Liver (tissue), 3 donors: ENCODE data around the gene STAT2.

Experiments
- ATF3 ChIP-seq: IDR thresholded peaks from 2 replicates; pipeline ENCODE4 v1.6.1; 2016; ENCODE audit warnings: antibody characterized with exemption
- CTCF ChIP-seq: fragments of 150-350 bp; IDR thresholded peaks from 2 replicates; pipeline ENCODE4 v1.5.1; 2017; ENCODE audit warnings: improper control_type of control experiment, low read depth, low read length; ENCODE audit not compliant: missing input control
- FOXA1 ChIP-seq: IDR thresholded peaks from 2 replicates; pipeline ENCODE4 v1.6.1; 2016; ENCODE audit warnings: antibody characterized with exemption
- GABPA ChIP-seq, 2 donors: IDR thresholded peaks in 1 of 2; conservative IDR thresholded peaks in 1 of 2; 2 replicates each; pipeline ENCODE4 v1.6.1; 2016; ENCODE audit warnings: antibody characterized with exemption in 2 of 2, mild to moderate bottlenecking in 1 of 2, moderate library complexity in 1 of 2
- JUND ChIP-seq, 2 donors: IDR thresholded peaks; 2 replicates each; pipeline ENCODE4 v1.6.1; 2016; ENCODE audit warnings: antibody characterized with exemption in 2 of 2
- MAX ChIP-seq: IDR thresholded peaks from 2 replicates; pipeline ENCODE4 v1.6.1; 2016; ENCODE audit warnings: antibody characterized with exemption
- REST ChIP-seq: IDR thresholded peaks from 2 replicates; pipeline ENCODE4 v1.6.1; 2016; ENCODE audit warnings: antibody characterized with exemption, mild to moderate bottlenecking
- SP1 ChIP-seq: IDR thresholded peaks from 2 replicates; pipeline ENCODE4 v1.6.1; 2018; ENCODE audit warnings: antibody characterized with exemption, mild to moderate bottlenecking
- TAF1 ChIP-seq: conservative IDR thresholded peaks from 2 replicates; pipeline ENCODE4 v1.6.1; 2016; ENCODE audit warnings: antibody characterized with exemption, mild to moderate bottlenecking
- YY1 ChIP-seq: IDR thresholded peaks from 2 replicates; pipeline ENCODE4 v1.6.1; 2016; ENCODE audit warnings: antibody characterized with exemption, mild to moderate bottlenecking
- donor health status: healthy.
- donor health status: healthy.

- TF ChIP-seq CTCF (no peak), FOXA1 (no peak), YY1 (no peak), TAF1 (no peak), SP1 (no peak), ATF3 (no peak), JUND (IDR thresholded peaks at IDR 0.05) (no peak), GABPA (IDR thresholded peaks at IDR 0.05 in 1 of 2, conservative IDR thresholded peaks at IDR 0.05 in 1 of 2) (no peak), REST (no peak), MAX (no peak)
These were observed 33.8 kb downstream of the STAT2 start for GRCh38 chr12:56326126-56326525.
